Activated T-cell treated with anti-CD3 and anti-CD28 coated beads, Interleukin-2, amount 50 U/mL, for 48 hours (primary cell): ENCODE results near the gene HGF.

Experiments
- DNase-seq, 2 experiments: peaks; one replicate each; pipeline ENCODE4 v3.0.0-alpha.2; 2020

HGF gene

DNA sequence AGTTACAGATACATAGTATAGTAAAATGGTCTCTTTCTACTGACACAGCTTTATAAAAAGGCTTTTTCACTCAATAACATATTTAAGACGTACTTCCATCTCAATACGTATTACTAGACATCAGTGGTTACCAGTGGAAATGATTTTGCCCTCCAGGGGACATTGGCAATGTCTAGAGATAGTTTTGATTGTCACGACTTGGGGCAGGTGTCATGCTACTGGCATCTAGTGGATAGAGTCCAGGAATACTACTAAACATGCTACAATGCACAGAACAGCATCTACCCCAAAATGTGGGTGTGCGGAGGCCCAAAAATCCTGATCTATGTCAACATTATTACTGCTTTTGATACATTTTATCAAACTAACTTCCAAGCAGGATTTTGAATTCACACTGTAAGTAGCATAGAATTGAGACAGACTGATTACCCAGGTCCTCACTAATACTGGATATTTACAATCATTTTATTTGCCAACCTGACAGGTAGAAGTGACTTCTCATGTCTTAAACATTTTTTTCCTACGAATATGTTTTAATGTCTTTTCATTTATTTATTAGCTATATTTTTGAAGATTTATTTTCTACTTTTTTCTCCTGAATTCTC lies 53.8 kb downstream of the HGF start:
- no peak for DNase-seq

DNA sequence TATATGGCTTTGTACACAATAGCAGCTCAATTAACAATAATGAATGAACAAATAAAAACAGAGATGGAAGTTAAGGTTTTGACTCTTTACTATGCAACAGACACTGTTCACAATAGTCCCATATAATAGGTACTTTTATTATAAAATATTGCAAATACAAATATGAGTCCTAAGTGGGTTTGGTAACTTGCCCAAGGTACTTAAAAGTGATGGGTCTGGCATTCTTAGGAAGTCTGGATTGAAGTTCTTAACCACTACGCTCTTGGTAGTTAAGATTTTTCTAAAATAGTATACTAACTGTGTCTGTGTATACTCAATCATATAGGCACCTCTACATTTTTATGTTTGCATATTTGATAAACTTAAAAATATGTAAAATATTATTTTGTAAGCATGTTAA lies 55.5 kb downstream of the HGF start:
- DNase-seq = no peak

DNA sequence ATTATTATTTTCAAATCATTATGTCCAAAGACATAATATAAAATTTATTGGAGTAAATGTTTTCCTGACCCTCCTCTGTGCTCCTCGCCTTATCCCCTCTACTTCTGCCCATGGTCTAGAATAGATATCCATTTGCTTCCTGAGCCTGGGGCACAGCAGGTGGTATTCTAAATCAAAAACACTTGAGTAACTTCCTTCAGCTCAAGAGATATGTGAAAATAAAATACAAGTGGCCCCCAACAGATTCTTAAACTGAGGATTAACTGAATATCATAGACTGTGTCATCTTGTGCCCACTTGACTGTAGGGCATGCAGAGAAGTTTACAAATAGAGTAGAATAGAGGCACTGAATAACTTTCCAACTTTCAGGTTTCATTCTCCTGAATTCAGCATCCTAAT lies 59.1 kb downstream of the HGF start:
- no peak for DNase-seq

DNA sequence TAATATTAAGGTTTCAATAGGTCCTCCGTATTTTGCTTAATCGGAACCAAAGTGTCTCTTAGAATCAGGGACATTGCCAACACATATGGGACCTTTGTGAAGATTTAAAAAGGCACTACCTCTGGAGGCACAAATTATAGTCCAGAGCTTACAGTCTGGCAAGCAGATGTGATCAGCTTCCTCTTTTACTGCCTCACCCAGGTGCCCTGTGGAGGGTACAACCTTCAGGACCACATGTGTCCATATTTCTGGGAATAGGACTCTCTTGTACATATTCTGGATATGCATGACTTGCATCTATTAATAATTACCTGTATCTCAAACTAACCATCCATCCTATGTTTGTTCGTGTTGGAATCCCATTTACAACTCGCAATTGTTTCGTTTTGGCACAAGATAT lies 60.0 kb downstream of the HGF start:
- no peak for DNase-seq

DNA sequence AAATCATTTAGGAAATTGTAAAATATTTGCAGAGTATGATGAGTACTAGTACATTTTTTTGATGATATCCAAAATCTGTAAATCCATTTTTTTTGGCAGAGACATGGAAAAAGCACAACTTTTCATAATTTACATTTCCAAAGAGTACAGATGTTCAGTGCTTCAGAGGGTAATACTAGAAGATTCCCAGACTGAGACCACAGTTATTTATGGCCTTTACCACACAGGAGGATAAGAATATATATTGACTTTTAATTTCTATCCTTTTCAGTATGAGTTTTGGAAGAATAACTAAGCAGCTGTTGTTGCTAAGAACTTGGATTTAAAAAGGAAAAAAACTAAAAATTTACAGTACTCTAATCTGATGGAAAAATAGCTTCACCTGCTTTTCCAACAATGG lies 61.9 kb downstream of the HGF start:
- no peak for DNase-seq

DNA sequence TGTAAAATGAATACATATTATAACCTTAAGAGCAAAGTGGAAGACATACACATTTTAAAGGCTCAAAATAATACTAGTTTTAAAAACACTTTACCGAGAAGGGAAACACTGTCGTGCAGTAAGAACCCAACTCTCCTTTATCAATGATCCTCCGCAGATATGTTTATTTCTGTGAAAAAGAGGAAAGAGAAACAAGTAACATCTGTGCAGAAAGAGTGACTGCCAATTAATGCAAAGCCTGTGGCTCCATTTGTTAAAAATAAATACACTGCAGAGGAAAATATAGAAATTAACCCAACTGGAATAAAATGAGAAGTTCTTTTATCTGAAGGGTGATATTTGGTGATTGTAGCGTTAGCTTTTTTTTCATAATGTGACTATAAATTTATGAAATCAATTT lies 62.7 kb downstream of the HGF start:
- DNase-seq = no peak

DNA sequence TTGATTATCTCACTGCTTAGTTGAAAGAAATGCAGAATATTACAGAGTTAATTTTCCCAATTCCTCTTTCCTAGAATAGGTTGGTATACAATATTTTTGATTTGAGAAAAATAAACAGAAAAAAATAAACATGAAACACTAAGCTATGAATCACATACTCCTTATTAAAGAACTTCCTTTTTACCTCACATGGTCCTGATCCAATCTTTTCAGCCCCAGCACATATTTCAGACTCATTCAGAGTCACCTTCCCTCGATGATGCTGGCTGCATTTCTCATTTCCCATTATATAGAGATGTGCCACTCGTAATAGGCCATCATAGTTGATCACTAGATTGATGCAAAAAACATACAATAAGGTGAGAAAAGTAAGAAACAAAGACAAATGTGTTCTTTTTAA lies 64.6 kb downstream of the HGF start:
- no peak for DNase-seq

DNA sequence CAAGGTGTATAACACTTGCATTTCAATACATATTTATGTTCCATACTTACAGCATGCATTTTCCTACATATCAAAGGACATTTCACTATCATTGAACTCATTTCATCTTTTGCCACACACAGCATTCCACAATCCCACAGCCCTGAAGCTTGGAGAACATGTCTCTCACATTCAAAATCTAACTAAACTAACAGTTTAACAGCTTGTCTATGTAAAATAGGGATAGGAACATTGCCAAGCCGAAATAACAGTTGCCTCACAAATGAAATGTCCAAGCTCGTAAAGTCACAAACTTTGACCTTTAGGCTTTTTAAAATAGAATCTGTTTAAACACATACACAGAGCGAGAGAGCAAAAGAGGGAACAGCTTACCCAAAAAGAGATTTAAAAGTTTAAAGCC lies 65.3 kb downstream of the HGF start:
- DNase-seq = no peak

DNA sequence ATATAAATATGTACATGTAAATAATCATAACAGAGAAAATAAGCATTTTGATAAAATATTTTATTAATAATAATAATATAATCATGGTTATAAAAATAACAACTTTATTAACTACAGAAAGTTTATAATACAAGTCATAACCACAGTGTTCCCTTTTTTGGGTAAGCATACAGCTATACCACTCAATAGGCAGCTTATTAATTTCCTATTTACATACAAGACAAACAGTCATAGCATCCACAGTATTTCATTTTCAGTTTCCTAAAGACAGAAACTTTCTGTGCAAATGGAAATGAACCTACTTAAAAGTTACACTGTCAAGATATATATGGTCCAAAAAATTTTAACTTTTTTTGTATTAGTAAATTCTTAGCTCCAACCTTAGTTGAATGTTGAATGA lies 70.9 kb downstream of the HGF start:
- DNase-seq = no peak

DNA sequence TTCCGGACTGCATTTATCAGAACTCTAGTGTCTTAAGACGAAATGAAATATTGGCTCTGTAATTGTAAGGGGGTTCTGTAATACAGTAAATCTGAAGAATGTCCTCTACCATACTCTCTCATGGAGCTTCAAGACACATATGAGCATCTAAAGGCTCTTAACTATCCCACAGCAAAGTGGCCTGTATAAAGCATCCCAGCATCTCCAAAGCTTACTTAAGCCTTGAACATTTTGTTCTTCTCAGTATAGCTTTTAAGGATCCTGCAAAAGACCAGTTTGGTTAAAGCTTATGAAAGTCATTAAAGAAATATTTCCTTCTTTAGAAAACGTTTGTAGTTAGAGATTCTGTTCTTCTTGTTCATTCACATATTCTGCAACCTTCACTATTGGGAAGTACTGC lies 75.1 kb downstream of the HGF start:
- DNase-seq = no peak

DNA sequence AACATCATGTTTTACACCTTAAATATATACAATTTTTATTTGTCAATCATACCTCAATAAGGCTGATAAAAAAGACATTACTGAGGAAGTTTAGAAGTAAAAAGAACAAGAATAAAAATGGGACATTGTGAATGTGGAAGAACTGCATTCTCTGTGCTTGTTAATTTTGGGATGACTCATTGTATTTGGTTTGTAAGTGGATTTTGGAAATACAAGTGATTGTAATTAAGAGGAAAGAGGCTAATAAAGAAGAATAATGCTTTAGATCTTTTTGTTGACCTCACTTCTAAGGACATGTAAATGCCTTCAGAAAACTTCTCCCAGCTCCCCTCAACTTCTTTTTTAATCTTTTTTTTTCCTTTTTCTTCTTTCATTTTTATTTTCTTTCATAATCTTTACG lies 76.0 kb downstream of the HGF start:
- no peak for DNase-seq

DNA sequence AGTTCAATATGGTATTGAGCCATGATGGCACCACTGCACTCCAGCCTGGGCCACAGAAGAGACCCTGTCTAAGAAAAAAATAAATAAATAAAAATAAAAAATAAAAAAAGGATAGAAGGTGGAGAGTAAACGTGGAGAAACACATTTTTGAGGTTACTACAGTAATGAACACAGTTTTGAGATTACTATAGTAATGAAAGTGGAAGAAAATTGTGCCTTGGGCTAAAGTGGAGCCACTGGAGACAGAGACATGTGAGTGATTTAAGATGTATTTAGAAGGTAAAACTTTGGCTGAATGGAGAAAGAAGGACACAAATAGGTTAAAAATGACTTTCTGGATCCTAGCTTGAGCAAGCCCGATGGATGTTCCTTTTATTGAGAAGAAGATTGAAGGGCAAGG lies 76.8 kb downstream of the HGF start:
- DNase-seq = no peak

DNA sequence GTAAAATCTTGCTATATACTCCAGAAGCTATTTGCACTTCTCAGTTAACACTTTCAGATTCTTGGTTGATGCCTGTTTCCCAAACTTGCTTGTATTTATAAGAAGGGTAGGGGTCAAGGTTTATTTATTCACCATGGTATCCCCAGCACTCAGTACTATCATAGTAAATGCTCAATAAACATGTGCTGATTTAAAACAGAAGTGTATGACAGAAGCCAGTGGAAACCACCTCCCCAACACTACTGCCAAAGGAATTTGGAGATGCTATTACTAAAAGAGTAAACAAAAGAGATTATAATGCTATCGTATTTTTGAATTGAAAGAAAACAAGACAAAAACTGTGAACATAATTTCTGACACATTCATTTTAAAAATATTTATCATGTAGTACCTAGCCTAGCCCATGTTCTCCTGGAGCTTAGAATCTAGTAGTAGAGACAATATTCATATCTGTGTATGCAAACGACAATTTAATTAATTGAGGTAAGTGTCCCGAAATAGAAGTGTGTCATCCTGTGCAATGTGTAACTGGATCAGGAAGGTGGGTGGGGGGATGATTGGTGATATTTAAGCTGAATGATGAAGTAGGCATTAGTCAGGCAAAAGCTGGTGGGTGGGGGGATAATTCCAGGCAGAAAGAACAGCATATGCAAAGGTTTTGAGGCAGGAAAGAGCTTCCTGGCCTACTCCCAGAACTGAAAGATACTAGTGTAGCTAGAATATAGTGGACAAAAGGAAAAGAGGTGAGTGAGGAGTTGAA lies 77.5 kb downstream of the HGF start:
- DNase-seq = no peak

DNA sequence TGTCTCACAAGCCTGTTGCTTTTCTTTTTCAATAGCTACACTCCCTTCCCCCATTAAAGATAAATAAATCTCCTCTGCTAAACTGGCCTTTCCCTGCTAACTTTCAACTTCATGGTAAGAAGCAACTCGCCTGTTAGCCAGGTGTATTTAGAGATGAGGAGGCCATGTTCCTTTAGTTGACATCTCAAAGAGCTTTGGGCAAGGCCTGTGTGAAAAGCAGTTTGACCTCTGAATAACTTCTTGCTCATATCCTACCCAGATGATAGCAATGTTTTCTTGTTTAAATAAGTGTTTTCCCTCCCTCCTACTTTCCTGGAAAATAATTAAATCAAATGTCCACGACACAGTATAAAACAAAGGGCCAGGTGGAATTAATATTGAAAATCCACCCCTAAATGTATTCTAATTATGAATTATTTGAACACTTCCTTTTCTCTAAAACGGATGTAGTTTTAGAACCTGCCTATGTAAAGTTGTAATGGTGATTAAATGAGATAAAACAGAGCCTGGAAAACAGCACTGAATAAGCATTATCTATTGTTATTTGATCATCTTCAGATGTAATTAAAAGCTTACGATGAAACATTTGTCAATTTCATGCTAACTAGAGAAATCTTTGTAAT lies 78.5 kb downstream of the HGF start:
- no peak for DNase-seq

DNA sequence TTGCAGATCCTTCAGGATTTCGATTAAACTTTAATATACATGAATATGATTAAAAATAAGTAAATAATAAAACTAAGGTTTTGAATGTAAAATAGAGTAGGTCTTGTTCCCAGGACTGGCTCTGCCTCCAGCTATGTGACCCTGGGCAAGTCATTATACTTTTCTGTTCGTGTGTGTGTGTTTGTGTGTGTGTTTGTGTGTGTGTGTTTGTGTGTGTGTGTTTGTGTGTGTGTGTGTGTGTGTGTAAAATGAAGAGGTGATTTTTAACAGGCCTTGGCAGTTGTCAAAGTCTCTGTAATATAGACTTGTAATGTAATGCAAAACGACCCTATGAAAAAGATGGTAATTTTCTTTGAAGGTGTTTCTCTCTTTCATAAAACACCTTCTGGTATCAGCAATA lies 79.2 kb downstream of the HGF start:
- DNase-seq = no peak

DNA sequence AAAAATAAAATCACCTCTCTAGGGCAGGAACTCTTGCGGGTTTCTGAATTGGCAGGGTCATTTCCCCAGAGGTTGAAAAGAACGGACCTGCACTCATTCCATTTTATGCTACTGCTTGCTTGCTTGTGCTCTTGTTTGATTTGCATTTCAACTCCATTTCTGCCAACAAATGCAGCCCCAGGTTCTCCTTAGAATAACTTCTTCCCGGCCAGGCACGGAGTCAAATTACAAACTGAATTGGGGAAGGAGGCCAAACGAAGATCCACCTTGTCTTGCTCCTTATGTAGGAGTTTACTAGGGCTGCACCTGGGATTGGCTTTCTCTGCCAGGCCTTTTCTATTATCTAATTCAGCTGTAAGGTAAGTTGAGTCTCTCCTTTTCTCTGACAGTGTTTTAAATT lies 79.6 kb downstream of the HGF start:
- DNase-seq = no peak

DNA sequence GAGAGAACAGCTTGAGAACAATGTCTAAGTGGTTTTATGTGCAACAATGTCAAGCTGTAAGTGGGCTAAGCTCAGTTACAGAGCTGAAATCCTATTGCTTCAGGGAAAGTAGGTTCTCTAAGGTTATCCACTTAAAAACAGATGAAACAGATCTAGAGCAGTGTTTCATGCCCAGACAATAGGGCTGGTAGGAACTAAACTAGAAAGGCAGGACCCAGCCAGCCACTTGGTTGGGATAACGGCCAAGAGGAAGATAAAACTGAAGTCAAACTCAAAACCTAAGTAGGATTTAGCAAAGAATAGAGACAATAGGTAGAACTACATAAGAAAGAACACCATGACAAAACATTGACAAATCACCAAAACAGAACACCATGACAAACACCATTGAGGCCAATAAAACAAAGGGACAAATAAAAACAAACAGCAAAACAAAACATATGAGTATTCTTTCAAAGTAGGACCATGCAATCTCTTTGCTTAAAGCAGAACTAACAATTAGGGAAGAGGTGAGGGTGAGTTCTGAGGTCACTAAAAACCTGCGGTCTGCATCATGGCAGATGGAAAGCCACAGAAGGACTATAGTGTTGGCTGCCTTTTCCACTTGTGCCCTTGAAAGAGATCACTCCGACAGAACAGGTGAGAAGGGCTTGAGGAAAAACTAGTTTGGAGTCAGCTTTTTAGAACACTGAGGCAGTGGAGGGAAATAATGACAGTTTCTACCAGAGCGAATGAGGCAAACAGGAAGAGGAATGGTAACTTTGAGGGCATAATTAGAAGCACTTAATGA lies 81.0 kb downstream of the HGF start:
- no peak for DNase-seq

DNA sequence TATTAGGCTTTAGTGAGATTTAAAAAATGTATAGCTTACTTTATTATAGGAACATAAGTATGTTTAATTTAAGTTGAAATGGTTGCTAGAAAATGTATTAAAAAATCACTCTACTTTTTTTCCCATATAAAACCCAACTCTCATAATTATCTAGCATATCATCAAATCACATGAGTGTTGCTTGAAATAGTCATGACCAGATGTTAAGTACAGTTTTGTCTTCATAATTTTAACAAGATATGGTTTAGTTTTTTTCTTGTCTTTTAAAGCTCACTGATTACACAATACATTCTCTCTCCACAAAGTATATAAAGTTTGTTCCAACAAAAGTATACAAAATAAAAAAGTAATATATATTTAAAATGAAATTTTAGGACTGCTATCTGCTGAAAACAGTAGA lies 82.8 kb downstream of the HGF start:
- no peak for DNase-seq

DNA sequence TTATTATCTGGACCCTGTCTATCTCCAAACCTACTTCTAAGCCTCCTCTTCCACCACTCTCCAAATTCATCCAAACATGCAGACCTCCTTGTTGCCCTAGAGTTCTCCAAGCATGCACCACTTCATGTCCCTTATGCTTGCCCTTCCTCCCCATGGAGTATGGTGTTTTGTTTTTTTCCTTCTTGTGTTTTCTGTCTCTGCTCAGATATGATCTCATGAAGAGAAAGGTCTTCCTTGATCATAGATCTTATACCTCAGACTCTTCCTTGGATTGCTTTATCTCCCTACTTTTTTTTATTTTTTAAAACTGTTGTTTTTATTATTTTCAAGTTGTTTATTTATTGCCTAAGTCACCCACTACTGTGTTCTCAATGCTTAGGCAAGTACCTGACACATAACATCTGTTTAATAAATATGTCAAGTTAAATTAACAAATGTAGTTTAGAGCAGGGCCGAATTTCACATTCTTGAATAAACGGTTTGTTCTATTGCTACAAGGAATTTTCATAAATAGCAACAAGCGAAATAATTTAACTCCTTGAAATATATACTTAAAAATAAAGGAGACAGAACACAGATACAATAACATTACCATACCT lies 84.5 kb downstream of the HGF start:
- DNase-seq = no peak

DNA sequence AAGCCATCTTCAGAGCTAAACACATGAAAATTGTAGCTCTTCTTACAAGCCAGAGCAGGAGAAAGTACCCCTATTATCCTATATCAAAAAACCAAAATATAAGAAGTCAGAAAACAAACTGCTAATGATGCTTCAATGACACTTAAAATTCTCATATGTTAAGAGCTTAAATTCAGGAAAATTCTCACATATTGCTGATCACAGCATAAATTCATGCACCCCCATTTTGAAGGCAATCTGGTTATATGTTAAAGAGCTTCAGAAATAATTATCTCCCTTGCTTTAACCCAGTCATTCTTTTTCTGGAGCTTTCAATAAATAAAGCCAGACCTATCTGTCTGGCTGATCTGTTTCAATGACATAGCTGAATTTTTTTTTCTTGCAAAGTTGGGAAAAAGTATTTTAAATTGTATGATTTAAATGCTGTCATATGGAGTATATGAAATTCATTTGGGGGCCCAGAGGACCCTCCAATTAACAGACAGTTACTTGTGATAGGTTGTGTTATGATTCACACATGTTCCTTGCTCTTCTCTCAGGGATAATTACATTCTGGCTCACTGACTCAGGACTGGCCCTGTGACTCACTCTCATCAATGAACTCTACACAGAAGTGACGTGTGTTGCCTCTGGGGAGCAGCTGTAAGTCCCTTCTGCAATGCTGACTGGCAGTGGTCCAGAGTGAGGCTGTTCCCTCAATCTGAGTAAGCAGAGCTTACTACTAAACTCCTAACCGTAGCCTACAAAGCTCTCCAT lies 85.2 kb downstream of the HGF start:
- DNase-seq = no peak

DNA sequence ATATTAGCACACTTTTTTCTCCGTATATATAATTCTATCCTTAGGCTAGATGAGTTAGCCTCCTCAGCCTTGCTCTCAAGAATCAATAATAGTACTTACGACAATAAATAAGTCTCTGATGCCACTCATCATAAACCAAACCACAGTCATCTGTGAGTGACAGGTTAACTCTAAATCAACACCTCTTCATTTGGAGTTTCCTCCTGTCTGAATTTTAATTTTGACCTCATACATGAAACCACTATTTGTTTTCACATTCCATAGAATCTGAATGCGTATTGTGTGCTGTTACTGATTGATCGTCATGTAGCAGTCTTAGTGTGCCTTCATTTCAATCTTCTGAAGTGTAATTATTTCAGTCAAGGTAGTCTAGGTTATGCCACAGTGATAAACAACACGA lies 85.8 kb downstream of the HGF start:
- no peak for DNase-seq

DNA sequence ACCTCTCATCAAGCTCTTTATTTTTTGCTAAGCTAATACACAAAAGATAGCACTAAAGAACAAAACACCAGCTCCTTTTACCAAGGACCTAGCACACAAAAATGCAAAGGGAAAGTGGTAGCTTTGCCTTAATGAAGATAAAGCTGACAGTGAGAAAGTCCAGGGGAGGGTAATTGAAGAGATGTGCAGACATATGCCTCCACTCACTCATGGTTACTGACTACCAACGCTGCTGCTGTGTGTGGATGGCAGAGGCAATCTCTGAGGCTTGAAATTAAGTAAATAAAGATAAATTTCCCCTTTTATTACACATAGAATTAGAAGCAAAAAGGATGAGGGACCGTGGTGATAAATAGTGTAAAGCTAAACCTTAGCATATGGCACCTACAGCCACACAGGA lies 87.0 kb downstream of the HGF start:
- no peak for DNase-seq

DNA sequence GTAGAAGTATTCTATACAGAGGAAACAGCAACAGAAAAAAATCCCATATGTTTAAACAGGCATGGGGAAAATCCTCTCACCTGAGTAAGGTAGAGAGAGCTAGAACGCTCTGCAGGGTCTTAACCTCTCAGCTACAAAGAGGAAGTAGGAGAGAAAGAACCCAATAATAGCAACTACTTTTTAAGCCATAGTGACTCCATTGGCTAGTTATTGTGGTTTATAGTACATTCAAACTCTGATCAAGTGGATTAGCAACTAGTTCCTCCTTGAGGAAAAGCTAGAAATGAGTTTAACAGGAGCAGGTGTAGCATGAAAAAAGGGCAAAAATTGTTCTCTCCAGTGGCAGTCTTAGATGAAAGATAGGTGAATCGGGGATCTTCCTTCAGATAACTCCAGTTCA lies 89.7 kb downstream of the HGF start:
- DNase-seq = no peak
